Skin epidermis (tissue), 12 donors: ENCODE measurements around the gene IL17RA.
"Not testable (repeated sequence)": the region's sequence is repeated elsewhere in the genome, so short reads cannot be mapped to it uniquely, and the experiment has no call there.

Experiments
- H3K27ac ChIP-seq, 21 experiments: fragments of 200-600 bp; sonication (generic) in 11 of 21; one replicate each; pipeline ENCODE4 v1.5.0; 2020; ENCODE audit warnings: mild to moderate bottlenecking in 3 of 21, inconsistent platforms in 2 of 21, moderate library complexity in 2 of 21
- H3K4me3 ChIP-seq, 7 experiments: fragments of 200-600 bp; sonication (generic) in 2 of 7; one replicate each; pipeline ENCODE4 v1.5.0; 2020; ENCODE audit warnings: inconsistent platforms in 2 of 7, mild to moderate bottlenecking in 2 of 7, moderate library complexity in 1 of 7

The IL17RA gene

GRCh38 chr22:17145021-17145680, 60.4 kb downstream of the IL17RA start:
- no peak overlapping the region for H3K27ac ChIP-seq
- H3K4me3 ChIP-seq, result no peak overlapping the region

GRCh38 chr22:17147458-17147857, 62.7 kb downstream of the IL17RA start:
- H3K4me3 ChIP-seq, H3K27ac ChIP-seq: not testable (repeated sequence)

GRCh38 chr22:17149076-17149815, 64.4 kb downstream of the IL17RA start:
- Histone ChIP-seq H3K27ac (no peak overlapping the region), H3K4me3 (no peak overlapping the region)

- Histone ChIP-seq H3K4me3 (no peak overlapping the region), H3K27ac (no peak overlapping the region)
These were observed 67.5 kb downstream of the IL17RA start for GRCh38 chr22:17152340-17152739.

- Histone ChIP-seq H3K4me3 (no peak overlapping the region), H3K27ac (no peak overlapping the region)
These were observed 68.2 kb downstream of the IL17RA start for GRCh38 chr22:17152971-17153370.

- Histone ChIP-seq H3K4me3 (no peak overlapping the region), H3K27ac (no peak overlapping the region)
These were observed 71.1 kb downstream of the IL17RA start for GRCh38 chr22:17155941-17156340.

GRCh38 chr22:17157714-17158113, 72.9 kb downstream of the IL17RA start:
- Histone ChIP-seq H3K27ac (no peak overlapping the region), H3K4me3 (peak overlapping the region in 2 of 7 experiments; percentile 64 to 73)

- Histone ChIP-seq H3K27ac (peak overlapping the region in 19 of 21 experiments; percentile 59 to 93 (median 84)), H3K4me3 (peak overlapping the region; percentile 62 to 88 (median 73))
These were observed 73.4 kb downstream of the IL17RA start for GRCh38 chr22:17158176-17158567.

- H3K27ac ChIP-seq, result peak within 1 kb of the TSS; percentile 43 to 93 (median 83)
- H3K4me3 ChIP-seq, result peak within 1 kb of the TSS; percentile 62 to 88 (median 73)
These were observed 74.0 kb downstream of the IL17RA start, which contains the start of gene HDHD5 for GRCh38 chr22:17158568-17159503. HDHD5 (minus strand) TSS chr22:17159277; CDS start chr22:17159251, 26 bp downstream.

- H3K27ac ChIP-seq, result peak overlapping the region; percentile 43 to 93 (median 83)
- peak overlapping the region; percentile 62 to 88 (median 73) for H3K4me3 ChIP-seq
These were observed 74.7 kb downstream of the IL17RA start for GRCh38 chr22:17159504-17159951.

- H3K4me3 ChIP-seq, result no peak overlapping the region
- no peak overlapping the region for H3K27ac ChIP-seq
These were observed 77.2 kb downstream of the IL17RA start for GRCh38 chr22:17161991-17162390.

- Histone ChIP-seq H3K4me3 (no peak overlapping the region), H3K27ac (no peak overlapping the region)
These were observed 77.9 kb downstream of the IL17RA start for GRCh38 chr22:17162731-17163130.

GRCh38 chr22:17164392-17165024, 79.7 kb downstream of the IL17RA start:
- Histone ChIP-seq H3K27ac (no peak overlapping the region), H3K4me3 (no peak overlapping the region)
